HL-60 (cell line): Measurements from ENCODE around the gene TLR8.
A peak's percentile ranks its signal among the peaks of the same experiment; 100 is the strongest.

Experiments
- DNase-seq, 2 experiments: peaks; one replicate each; pipeline ENCODE4 v3.0.0-alpha.2; 2010 to 2020; ENCODE audit warnings: low read depth in 1 of 2, low spot score in 1 of 2
- H3K27ac ChIP-seq: fragments of 250-450 bp; sonication (Bioruptor Pico); replicated peaks from 2 replicates; pipeline ENCODE4 v1.5.1; 2020; ENCODE audit warnings: mild to moderate bottlenecking, moderate library complexity
- H3K27me3 ChIP-seq: fragments of 250-450 bp; sonication (Bioruptor Pico); 2 replicates; pipeline ENCODE4 v1.5.1; 2021; ENCODE audit warnings: mild to moderate bottlenecking, moderate library complexity; ENCODE audit not compliant: insufficient read depth, poor library complexity, severe bottlenecking
- H3K4me3 ChIP-seq: replicated peaks from 2 replicates; pipeline ENCODE4 v1.5.1; 2011; ENCODE audit warnings: mild to moderate bottlenecking, control low read depth, low read length; ENCODE audit not compliant: insufficient read depth
- CTCF ChIP-seq: IDR thresholded peaks from one replicate; pipeline ENCODE4 v1.5.1; 2011; ENCODE audit warnings: low read length, control low read depth, inconsistent platforms; ENCODE audit not compliant: insufficient read depth
- GABPA ChIP-seq: IDR thresholded peaks from 2 replicates; pipeline ENCODE4 v1.6.1; 2012; ENCODE audit warnings: low read depth
- POLR2AphosphoS5 ChIP-seq: IDR thresholded peaks from 2 replicates; pipeline ENCODE4 v1.6.1; 2012; ENCODE audit warnings: low read depth
- SPI1 ChIP-seq: IDR thresholded peaks from 2 replicates; pipeline ENCODE4 v1.6.1; 2012; ENCODE audit warnings: low read depth, mild to moderate bottlenecking, borderline replicate concordance
- TF ChIP-seq, protein P1 (sequence below): IDR thresholded peaks from 2 replicates; pipeline ENCODE4 v1.6.1; 2012; ENCODE audit warnings: low read depth; ENCODE audit not compliant: insufficient replicate concordance

The TLR8 gene

DNA sequence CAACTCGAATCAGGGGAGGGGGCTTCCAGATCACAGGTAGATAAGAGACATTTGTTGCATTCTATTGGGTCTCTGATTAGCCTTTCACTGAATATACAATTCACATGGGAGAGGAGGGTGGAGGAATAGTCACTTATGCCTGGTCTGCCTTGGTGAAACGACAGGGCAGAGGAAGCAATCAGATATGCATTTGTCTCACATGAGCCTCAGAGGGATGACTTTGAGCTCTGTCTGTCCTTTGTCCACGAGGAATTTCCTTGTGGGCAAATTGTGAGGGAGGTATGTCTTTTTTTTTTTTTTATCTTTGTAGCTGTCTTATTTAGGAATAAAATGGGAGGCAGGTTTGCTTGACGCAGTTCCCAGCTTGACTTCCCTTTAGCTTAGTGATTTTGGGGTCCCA, 40.0 kb downstream of the TLR8 start:
- no peak for TF ChIP-seq GABPA
- TF ChIP-seq, protein P1, sequence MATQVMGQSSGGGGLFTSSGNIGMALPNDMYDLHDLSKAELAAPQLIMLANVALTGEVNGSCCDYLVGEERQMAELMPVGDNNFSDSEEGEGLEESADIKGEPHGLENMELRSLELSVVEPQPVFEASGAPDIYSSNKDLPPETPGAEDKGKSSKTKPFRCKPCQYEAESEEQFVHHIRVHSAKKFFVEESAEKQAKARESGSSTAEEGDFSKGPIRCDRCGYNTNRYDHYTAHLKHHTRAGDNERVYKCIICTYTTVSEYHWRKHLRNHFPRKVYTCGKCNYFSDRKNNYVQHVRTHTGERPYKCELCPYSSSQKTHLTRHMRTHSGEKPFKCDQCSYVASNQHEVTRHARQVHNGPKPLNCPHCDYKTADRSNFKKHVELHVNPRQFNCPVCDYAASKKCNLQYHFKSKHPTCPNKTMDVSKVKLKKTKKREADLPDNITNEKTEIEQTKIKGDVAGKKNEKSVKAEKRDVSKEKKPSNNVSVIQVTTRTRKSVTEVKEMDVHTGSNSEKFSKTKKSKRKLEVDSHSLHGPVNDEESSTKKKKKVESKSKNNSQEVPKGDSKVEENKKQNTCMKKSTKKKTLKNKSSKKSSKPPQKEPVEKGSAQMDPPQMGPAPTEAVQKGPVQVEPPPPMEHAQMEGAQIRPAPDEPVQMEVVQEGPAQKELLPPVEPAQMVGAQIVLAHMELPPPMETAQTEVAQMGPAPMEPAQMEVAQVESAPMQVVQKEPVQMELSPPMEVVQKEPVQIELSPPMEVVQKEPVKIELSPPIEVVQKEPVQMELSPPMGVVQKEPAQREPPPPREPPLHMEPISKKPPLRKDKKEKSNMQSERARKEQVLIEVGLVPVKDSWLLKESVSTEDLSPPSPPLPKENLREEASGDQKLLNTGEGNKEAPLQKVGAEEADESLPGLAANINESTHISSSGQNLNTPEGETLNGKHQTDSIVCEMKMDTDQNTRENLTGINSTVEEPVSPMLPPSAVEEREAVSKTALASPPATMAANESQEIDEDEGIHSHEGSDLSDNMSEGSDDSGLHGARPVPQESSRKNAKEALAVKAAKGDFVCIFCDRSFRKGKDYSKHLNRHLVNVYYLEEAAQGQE: no peak
- TF ChIP-seq SPI1: no peak
- no peak for TF ChIP-seq CTCF
- no peak for TF ChIP-seq POLR2AphosphoS5
- no peaks in the 10 kb centered on the region for H3K27me3 ChIP-seq
- H3K4me3 ChIP-seq: no peak overlapping the region
- no peak overlapping the region for H3K27ac ChIP-seq
- DNase-seq: no peak

DNA sequence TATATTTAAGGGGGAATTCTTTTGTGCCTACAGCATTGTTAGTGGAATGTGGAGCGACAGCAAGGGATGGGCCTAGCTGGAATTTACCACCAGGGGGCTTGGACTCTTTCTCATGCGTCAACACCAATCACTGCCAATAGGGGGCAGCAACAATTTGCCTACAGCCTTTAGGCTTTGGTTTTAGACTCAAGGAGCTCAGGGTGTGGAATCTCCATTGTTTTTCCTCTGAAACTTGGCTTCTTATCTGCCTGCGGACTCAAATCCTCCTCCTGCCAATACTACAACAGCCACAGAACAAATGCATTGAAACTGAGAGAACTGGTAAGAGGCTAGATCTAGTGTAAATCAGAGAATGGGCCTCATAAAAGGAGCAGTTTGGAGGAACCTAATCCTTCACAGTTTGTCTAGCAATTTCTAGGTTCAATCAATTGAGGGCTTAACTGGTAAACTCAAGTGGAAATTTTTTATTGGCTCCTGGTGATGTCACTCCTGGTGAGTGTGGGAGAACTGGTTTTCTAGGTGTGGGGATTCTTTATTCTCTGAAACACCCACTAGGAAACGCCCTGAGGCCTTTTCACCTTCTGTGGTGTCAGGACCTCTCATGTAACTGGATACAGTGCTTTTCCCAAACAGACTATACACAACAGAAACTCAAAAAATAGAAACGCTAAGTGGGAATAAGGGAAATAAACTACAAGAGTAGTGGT, 40.6 kb downstream of the TLR8 start:
- Histone ChIP-seq H3K27ac (peak overlapping the region; percentile 59), H3K4me3 (no peak overlapping the region), H3K27me3 (no peaks in the 10 kb centered on the region)
- peak in 1 of 2 experiments; percentile 89 for DNase-seq
- TF ChIP-seq CTCF (peak; percentile 86), GABPA (no peak), SPI1 (no peak), POLR2AphosphoS5 (no peak)
- TF ChIP-seq, protein P1: no peak

GRCh38 chrX:12947545-12948235, 41.3 kb downstream of the TLR8 start:
- Histone ChIP-seq H3K4me3 (no peak overlapping the region), H3K27me3 (no peaks in the 10 kb centered on the region), H3K27ac (peak overlapping the region; percentile 59)
- DNase-seq: no peak
- TF ChIP-seq GABPA (no peak), CTCF (no peak), SPI1 (no peak), POLR2AphosphoS5 (no peak)
- TF ChIP-seq, protein P1: no peak
